ENCODE data around the gene FARSB.
"Not testable (repeated sequence)": the region's sequence is repeated elsewhere in the genome, so short reads cannot be mapped to it uniquely, and the experiment has no call there.

FARSB gene

DNA sequence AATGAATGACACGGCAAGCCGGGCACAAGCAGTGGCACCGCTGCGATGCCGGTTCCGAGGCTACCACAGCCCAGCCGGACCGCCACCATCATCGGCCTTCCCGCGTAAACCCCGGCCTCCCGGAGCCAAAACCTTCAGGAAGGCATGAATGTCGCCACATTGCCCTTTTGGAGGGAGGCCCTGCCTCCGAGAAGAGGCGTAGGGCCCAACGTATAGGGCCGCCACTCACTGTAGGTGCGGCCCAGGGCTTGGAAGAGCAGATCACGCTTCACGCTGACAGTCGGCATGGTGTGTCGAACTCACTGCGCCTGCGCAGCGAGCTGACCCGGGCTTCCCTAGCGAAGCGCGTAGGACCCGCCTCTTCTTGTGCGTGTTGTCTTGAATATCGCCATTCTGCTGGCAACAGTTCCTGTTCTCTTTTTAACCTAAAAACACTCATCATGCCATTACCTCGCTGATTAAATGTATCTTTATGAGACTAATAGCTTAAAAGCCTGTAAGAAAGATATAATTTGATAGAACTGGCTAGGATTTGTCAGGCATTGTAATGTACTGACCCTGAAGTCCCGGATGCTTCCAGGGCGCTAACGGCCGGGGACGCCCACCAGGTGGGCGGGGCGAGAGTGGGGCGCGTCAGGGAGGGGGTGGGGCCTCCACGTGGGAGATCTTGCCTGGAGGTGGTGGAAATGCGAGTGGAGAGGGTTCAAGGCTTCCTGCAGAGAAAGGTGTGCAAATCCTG, at the start of gene FARSB:
TSS of gene FARSB (minus strand) at position 306 of the 739 bp plus-strand sequence. CDS start at position 287, 19 bp downstream.
- DNase-seq (ENCODE audit: low spot score), result peak; percentile 79

DNA sequence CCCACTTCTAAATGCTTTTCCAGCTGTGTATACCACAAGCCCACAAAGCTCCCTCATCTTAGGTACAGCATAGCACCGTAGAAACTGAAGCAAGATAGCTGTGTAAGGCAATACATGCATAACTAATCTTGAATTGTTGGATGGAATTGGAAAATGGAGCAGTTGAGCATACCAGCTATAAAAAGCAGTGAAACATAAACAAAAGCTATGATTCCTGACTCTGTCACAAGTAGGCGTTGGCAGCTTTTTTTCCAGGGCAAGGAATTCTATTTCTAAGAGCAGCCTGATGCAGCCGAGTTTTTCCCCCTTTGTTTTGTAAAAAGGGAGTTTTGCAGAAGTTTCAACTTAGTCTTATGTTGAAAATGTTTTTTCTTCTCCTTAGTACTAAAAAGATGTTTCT, 48.0 kb upstream of the FARSB start:
- DNase-seq (ENCODE audit: low spot score), result no peak

DNA sequence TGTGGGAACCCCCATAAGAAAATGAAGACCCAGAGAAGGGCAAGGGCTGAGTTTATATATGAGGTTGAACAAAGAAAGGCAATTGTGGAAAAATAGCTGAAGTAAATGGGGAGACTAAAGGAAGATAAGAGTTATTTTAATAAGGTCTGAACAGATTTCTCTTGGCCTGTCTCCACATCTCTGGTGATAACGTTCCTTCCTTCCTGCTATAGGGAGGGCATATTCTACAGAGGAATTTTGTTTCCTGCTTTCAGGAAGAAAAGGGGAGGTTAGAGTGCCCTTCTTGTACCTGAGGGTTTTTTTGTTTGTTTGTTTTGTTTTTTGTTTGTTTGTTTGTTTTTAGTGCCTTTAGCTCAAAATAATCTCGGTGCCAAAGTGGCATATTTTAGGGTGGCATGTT, 47.2 kb upstream of the FARSB start:
- DNase-seq (ENCODE audit: low spot score), result no peak

DNA sequence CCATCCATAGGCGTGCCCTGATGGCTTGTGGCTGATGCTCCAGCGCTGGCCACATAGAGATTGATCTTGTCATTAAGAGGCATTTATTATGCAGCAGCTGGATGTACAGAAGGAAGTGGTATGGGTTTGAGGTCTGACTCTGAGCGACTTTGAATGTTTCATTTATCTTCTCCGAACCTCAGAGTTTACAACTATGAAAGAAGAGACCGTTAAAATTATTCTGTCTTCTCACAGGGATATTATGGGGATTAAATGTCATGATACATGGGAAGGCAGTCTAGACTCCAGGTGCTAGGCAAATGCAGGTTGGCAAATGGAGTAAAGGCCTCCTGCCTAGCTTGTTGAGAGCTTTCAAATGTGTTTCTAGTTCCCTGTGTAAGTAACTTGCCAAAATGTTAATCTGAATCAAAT, 45.8 kb upstream of the FARSB start:
- DNase-seq (ENCODE audit: low spot score), result no peak

DNA sequence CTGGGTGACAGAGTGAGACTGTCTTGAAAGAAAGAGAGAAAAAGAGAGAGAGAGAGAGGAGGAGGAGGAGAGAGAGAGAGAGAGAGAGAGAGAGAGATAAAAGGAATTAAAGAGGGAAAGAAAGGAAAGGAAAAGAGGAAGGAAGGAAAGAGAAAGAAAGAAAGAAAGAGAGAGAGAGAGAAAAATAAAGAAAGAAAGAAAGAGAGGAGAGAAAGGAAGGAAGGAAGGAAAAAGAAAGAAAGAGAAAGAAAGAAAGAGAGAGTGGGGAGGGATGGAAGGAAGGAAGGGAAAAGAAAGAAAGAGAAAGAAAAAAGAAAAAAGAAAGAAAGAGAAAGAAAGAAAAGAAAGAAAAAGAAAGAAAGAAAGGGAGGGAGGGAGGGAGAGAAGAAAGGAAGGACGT, 45.3 kb upstream of the FARSB start:
- DNase-seq (ENCODE audit: low spot score), result no peak

DNA sequence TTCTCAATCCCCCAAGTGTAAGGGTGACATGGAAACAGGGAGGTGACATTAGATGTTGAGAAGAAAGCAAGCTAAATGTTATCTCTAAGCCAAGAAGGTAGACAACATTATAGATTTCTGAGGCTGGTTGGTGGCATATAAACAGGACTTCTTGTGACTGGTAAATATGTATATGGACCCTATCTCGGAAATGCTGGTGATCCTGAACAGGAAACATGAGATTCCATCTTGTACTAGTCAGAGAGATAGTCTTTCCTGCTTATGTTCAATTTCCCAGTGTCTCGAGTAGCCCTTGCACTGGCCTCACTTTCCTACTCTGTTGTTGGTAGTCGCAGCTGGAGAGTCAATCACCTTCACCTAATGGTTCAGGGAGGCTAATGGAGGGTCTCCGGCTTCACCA, 42.4 kb upstream of the FARSB start:
- DNase-seq (ENCODE audit: low spot score), result no peak

DNA sequence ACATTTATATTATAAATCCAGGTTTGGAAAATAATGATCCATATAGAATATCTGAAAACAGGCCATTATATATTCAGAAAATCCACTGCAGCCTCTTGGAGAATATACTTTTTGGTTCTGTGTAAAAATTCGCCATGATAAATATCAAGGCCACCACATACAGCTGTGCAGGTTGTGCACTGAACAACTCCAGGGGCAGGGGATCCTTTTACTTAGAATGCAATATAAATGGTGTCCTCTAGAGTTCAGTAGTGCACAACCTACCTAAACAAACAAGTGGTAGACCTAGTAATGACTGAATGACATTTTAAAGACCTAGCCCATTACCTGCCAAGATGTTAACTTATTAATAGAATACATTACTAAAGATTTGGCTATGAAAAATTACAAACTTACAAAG, 37.9 kb upstream of the FARSB start:
- DNase-seq (ENCODE audit: low spot score), result no peak

DNA sequence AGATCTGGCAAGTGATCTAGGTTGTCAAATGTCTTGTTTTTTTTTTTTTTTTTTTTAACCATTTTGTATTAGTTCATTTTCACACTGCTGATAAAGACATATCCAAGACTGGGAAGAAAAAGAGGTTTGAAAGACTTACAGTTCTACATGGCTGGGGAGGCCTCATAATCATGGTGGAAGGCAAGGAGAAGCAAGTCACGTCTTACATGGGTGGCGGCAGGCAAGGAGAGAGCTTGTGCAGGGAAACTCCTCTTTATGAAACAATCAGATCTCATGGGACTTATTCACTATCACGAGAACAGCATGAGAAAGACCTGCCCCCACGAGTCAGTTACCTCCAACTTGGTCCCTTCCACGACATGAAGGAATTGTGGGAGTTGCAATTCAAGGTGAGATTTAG, 37.5 kb upstream of the FARSB start:
- DNase-seq (ENCODE audit: low spot score), result not testable (repeated sequence)

DNA sequence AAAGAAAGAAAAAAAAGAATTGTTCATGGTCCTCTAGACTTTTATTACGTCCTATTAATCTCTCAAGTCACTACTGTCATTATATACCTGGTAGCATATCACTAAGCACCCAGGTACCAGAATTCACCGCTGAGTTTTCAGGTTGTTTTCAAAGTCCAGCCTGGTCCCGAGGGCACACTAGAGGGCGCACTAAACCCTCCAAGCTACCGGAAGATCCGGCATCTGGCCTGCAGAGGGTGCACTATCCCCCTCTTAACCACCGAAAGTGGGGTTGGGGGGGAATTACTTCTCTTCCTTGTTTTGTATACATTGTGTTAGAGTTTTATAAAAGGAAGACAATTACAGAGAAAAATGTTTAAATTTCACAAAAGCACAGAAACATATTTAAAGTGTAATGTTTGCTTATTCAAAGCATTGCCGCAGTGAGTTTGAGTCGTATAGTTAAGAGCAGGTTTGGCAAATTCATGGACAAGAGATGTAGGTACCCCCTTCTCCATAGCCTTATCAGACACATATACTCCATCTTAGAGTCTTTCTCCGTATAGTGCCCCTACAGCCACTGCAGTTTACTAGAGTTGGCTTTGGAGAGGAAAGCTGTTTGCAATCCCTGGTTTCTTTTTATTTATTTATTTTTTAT, 34.8 kb upstream of the FARSB start:
- DNase-seq (ENCODE audit: low spot score), result peak; percentile 58

DNA sequence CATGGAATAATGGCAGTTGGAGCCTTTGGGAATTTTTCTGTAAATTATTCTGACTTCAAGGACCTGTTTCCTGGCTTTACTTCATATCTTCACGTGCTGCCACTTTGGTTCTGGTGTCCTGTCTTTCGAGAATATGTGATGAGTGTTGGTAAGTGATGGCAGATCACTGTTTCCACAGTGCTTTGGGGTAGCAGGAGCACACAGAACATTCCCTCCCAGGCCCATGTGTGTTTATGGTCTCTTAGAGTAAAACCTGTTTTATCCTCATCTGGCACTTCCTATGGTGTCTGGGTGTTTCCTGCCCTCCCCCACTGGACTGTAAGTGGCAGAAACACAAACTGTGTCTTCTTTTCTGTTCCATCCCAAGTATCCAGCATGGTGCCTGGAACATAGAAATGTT, 33.4 kb upstream of the FARSB start:
- DNase-seq (ENCODE audit: low spot score), result no peak

DNA sequence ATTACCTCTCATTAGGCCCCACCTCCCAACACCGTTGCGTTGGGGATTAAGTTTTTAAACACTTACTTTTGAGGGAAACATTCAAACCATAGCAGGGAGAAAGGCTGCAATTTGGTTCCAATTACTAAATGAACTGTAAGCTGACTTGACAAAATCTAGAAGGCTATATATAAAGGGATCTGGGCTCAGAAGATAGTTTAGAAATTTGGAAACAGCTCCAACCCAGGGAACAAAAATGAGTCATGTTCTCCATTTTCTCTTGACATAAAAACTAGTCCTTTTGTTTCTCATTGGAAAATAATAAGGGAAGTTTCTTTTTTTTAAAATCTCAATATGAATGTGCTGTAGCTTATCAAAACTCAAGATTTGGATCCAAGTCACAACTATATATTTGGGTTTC, 33.0 kb upstream of the FARSB start:
- no peak for DNase-seq (ENCODE audit: low spot score)

DNA sequence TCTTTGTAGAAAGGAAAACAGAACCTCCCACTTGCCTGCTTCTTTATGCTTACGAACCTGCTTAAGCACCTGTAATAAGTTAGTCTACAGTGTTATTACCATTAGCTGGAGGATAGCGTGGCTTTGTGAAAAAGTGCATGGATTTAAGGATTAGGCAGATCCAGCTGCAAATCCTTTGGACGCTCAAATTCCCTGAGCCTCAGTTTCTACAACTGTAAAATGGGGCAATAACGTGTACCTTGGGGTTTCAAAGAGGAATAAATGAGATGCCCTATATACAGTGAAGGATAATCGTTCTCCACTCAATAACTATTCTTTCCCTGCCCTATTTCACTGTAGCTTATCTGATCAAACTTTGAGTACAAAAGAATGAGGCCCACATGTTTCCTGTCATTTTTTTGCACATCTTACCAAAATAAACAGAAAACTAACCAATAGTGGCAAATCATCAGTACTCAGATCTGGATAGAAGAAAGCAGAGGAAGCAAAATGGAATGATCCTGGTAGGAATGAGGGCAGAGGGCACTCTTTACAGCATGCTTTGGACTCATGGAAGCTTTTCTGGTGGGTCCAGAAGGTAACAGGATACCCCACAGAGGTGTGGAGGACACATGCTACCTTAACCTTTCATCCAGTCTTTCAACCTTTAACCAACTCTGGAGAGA, 30.3 kb upstream of the FARSB start:
- no peak for DNase-seq (ENCODE audit: low spot score)

DNA sequence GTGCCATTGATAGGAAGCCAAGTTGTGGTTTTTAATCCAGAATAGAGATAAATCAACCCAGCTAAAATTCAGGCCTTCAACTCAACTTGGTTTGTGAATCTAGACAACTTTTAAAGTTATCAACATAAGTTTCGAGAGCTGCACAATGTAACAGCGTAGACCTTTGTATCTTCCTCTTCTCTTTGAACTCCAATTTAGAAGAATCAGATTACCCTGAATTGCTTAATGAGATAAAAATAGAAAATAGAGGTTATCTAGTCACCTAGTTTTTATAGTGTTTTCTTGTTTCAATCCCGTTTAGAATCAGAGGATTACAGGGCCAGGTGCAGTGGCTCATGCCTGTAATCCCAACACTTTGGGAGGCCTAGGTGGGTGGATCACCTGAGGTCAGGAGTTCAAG, 27.9 kb upstream of the FARSB start:
- no peak for DNase-seq (ENCODE audit: low spot score)

DNA sequence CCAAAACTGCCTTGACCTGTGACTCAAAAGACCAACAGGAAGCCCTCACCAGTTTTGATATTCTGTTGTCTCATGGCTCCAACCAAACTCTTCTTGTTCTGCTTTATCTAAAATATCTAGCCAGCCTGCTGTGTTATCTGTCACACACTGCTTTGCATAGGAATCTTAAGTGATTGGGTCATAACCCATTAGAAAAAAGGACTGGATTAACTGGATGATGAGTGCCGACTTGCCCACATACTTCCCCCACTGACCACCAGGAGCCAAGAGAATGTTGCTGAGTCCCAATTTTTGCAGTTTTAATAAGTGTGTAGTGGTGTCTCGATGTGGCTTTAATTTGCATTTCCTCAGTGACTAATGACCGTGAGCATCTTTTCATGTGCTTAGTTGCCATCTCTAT, 22.1 kb upstream of the FARSB start:
- no peak for DNase-seq (ENCODE audit: low spot score)

DNA sequence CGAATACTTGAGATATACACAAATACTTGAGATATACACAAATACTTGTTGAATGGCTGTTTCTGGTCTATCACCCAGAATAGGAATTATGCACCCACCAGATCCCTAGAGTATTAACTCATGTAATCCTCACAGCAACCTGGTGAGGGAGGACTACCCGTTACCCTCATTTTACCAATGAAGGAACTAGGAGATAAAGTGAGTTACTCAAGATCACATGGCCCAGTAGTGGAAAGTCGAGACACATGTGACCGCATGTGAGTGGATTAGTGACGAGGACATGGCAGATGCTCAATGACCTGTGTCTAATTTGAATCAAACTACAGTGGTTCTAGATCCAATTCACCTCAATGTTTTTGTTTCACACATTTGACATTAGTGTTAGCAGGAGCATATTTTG, 18.0 kb upstream of the FARSB start:
- DNase-seq (ENCODE audit: low spot score), result no peak

DNA sequence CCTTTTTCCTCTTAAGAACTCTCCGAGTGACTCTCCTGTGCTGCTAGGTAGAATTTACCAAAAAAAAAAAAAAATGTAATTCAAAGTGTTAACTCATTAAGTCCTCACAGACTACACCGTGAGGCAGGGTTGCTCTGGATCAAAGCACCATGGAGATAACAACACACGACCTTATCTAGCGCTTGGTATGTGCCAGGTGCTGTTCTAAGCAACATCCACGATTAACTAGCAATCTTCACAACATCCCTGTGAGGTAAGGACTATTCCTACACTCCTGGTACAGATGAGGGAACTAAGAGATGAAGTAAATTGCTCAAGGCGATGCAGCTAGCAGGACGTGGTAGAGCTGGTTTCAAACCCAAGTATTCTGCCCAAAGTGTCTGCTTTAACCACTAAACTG, 17.4 kb upstream of the FARSB start:
- DNase-seq (ENCODE audit: low spot score), result no peak

DNA sequence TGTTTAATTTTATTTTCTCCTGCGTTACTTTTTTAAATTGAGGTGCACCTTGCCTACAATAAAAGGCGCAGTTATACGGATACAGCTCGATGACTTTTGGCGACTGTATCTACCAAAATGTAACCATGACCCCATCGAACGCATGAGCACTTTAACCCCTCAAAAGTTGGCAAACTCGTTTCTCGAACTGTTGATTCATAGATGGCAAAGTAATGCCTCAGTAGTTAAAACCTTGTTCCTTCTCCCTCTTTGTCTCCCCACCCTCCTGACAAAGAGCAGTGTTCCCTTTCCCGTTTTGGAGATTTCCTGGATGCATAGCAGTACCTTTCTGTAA, 16.1 kb upstream of the FARSB start:
- DNase-seq (ENCODE audit: low spot score), result no peak

DNA sequence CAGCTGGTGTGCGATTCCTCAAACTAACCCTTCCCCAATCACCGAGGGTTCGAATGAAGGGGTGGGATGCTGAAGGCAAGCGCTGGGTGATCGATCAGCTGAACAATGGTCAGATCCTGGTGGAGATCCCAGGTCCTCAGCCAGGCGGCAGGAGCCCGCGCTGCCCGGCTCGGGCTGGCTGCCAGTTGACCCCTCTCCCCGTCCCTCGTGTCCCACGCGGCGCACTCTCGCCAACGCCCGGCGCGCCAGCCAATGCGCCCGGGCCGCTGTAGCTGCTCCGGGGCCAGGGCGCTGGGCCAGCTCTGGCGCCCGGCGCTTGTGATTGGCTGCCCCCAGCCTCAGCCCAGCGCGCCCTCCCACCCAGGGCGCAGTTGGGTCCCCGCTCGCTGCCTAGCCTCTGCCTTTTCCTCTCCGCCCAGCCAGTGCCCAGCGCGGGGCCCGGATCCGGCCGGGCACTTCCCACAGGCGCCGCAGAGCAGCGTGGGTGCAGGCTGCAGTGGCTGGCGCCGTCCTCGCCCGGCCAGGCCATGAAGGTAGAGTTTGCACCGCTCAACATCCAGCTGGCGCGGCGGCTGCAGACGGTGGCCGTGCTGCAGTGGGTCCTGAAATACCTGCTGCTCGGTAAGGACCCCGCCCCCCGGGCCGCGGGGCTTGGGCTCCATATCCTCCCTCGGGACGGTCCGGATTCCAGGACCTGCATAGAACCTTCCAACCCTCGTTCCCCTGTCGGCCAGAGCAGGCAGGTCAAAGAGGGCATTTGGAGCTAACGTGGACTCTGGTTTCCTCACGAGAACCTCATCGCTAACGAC, 15.6 kb upstream of the FARSB start, which contains the start of gene MOGAT1:
TSS of gene MOGAT1 (plus strand) at position 400 of the 809 bp plus-strand sequence. CDS start at position 528, 128 bp downstream.
- peak; percentile 77 for DNase-seq (ENCODE audit: low spot score)

DNA sequence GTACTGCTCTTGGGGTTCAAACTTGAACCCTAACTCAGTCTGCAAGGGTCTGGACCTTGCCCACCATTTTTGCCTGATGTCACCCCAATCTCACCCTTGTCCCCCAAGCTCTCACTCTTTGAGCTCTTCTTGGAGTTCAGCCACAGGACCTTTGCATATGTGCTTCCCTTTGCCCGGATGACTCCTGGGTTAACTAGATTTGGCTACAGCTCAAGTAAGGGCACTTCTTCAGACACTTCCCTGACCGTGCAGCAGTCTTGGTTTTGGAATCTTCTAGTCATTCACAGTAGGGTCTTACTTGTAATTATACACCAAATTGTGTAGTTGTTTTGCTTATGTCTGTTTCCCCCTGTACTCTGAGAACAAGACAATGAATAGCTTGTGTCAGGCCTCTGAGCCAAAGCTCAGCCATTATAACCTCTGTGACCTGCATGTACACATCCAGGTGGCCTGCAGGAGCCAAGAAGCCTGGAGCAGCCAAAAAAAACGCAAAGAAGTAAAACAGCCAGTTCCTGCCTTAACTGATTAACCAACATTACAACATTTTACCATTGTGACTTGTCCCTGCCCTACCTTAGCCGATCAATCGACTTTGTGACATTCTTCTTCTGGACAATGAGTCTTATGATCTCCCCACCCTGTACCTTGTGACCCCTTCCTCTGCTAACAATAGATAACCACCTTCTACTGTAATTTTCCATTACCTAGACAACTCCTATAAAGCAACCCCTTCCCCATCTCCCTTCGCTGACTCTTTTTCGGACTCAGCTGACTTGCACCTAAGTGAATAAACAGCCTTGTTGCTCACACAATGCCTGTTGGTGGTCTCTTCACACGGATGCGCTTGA, 14.5 kb upstream of the FARSB start:
- DNase-seq (ENCODE audit: low spot score), result no peak

DNA sequence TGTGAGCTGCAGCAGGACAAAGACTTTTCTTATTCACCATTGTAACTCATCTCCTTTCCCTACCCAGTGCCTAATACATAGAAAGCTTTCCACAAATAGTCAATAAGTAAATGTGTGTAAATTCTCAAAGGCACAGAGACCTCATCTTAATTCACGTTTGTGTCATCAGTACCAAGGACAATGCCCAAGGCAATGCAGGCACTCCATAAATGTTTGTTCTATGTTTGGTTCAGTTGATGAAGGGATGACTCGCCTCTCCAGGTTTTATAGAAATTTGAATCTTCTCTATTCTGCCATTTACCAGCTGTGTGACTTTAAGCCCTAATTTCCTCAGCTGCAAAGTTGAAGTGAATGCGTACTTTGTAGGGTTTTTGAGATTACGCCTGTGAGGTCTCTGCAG, 13.5 kb upstream of the FARSB start:
- no peak for DNase-seq (ENCODE audit: low spot score)

DNA sequence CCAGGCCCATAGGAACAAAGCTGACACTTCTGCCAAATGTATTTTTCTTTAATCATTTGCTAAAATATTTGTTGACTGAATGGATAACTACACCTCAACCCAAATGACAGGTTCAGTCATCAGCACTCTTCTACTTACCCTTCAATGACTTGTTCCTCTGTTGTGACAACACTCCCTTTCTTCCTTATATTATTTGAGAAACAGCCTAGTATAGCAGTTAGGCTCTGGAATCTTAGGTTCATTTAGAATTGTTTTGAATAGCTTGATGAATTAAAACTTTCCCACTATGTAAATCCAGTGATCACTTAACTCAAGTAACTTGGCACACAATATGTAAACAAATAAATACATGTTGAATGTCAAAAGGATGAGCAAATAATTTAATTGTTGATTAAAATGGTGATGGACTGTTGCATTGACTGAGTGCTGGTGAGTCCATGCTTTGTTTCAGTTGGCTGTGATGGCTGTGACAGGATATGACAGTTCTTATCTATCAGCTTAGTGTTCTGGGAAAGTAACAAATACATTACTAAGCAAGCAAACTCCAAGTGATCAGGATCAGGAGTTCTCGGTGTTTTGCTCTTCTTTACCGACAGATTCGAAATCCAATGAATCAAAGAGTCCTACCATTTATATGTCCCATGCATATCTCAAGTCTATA, 12.7 kb upstream of the FARSB start:
- DNase-seq (ENCODE audit: low spot score), result no peak
